Measurements from ENCODE around the gene ZMIZ1.

Gene ZMIZ1

DNA sequence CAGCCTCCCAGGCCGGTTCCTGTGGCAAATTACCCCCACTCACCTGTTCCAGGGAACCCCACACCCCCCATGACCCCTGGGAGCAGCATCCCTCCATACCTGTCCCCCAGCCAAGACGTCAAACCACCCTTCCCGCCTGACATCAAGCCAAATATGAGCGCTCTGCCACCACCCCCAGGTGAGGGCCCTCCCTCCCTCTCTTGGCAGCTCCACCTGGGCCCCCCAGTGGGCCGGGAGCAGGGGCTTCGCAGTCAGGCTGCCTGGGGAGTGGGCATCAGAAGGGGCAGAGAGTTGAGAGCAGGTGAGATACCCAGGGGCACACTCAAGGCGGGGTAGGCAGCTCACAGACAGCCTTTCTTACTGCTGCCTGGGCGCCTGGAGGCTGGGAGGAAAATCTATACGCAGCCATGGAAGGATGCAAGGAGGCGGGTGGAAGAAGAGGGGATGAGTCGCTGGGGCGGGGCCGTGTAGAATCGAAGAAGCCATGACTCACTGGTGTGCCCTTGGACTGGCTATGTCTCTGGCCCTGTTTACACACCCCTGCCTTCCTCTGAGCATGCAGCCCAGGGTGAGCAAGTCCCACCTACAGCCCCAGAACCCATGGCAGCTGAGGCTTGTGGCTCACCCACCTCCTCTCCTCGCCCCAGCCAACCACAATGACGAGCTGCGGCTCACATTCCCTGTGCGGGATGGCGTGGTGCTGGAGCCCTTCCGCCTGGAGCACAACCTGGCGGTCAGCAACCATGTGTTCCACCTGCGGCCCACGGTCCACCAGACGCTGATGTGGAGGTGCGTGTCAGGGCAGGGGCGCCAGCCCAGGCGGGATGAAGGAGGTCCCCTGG, 229.9 kb downstream of the ZMIZ1 start:
- peak; percentile 71 for DNase-seq

GRCh38 chr10:79299397-79300241, 230.9 kb downstream of the ZMIZ1 start:
- DNase-seq = no peak

- no peak for DNase-seq
These were observed 231.9 kb downstream of the ZMIZ1 start for GRCh38 chr10:79300711-79301110.

DNA sequence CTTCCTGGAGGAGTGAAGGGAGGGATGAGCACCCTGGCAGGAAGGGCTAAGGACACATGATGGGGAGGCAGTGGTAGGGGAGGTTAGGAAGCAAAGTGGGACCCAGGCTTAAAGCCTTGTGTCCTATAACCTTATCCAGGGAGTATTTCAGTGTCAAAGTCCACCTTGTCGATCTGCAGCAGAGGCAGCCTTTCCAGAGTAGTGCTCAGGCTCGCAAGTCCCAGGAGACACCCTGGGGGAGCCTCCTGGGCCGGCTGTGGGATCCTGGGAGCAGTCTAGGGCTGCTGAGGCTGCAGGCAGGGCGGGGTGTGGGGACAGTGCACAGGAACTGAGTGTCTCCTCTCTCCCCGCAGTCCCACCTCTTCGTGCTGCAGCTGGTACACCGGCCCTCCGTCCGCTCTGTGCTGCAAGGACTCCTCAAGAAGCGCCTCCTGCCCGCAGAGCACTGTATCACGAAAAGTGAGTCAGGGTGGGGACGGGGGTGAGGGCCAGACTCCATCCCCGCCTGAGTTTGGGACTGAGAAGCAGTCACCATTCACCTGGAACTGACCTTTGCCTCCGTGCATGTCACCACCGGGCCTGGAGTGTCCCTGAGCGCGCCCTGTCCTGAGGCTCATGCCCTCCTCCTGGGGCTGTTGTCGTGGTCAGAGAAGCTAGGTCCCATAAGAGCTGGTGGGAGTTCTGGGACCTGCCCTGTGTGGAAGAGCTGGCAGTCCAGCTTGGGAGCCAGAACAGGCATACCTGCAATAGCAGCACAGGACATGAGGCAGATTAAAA, 233.2 kb downstream of the ZMIZ1 start:
- DNase-seq = no peak

DNA sequence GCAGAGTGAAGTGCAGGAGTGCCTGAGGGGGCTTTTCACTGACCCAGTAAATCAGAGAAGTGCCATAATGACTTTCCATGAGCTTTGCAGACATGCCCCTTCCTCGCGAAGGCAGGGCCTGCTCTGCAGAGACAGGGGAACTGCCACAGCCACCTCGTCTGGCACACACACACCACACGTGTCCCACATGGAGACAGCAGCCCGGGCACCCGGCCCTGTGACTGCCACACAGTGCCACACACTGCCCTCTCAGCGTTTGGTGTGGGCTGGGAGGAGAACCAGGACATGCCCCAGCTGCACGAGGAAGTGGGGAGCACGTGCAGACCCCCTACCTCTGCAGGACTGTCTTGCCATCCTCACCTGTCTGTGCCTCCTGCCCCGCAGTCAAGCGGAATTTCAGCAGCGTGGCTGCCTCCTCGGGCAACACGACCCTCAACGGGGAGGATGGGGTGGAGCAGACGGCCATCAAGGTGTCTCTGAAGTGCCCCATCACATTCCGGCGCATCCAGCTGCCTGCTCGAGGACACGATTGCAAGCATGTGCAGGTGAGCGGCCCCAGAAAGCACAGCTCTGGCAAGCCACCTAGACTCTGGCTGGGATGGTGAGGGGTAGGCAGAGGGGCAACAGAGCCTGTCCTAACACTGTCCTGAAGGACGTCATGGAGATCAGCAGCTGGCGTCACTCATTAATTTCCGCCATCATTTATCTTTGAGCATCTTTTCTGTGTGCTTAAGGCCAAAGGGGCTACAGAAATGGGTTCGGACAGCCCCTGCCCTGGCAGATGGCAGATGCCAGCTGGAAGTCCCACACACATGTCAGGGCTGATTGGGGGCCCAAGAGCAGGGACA, 235.1 kb downstream of the ZMIZ1 start:
- DNase-seq = no peak

DNA sequence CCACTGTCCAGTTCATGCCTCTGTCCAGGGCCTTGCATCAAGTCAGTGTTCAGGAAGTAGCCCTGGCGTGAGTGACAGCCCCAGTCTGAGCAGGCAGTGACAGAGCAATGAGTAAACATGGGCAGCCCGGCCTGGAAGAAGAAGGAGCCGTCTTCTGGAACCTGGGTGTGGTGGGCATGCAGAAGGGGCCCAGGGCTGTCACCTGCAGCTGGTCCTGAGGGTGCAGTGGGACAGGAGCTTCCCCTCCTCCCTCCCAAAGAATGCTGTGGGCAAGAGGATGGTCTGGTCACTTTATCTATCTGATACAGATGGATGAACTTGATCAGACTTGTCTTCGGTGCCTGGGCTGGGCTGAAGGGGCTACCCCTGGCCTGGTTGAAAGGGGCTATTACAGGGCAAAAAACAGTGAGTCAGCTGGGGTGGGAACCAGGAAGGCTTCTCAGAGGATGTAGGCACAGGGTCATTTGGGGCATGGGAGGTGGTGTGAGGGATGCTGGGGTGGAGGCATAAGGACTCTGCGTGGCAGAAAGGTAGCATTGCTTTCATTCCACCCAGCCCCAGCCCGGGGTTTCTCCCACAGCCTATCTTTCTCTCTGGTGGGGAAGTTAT, 235.8 kb downstream of the ZMIZ1 start:
- no peak for DNase-seq

- DNase-seq = no peak
These were observed 236.7 kb downstream of the ZMIZ1 start for GRCh38 chr10:79305515-79305914.

GRCh38 chr10:79305988-79306387, 237.2 kb downstream of the ZMIZ1 start:
- no peak for DNase-seq

DNA sequence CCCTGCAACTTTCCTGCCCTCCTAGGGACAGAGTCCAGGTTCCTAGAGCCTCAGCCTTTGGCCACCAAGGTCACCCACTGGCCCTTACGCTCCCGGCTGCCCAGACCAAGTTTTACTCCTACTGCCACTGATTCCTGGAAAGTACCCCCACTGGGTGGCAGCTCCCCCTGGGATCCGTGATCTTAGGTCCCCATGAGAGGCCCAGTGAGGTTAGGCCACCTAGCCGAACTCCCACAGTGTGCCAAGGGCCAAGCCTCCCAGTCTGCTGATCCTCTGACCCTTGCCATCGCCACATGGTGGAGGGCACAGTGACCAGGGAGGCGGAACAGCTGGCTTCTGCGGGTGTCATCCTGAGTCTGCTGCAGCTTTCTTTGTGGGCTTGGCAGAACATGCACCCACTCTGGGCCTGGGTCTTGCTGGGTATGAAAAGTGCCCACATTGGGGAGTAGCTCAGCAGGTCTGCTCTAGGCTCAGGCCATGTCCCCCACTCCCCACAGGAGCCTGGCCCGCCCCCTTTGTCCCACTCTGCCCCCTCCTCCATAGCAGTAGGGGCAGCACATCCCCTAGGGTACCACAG, 238.0 kb downstream of the ZMIZ1 start:
- DNase-seq = no peak

DNA sequence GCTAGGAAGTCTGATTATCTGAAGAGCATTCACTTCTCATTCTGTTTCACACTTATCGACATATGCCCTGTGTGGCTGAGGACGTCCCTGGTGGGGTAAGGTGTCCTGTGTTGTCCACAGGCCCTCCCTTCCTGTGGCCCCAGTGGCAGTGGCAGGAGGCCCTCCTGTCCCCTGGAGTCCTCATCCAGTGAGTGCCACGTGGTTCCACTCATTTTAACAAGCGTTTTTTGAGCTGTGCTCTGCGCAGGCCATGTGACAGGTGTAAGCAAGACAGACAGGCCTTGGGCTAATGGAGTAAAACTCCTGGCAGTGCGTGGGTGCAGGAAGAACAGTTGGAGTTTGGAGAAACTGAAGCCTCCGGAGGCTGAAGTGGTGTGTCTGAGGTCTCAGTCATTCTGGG, 239.2 kb downstream of the ZMIZ1 start:
- DNase-seq = no peak

- DNase-seq = no peak
These were observed 240.4 kb downstream of the ZMIZ1 start for GRCh38 chr10:79308969-79309665.

DNA sequence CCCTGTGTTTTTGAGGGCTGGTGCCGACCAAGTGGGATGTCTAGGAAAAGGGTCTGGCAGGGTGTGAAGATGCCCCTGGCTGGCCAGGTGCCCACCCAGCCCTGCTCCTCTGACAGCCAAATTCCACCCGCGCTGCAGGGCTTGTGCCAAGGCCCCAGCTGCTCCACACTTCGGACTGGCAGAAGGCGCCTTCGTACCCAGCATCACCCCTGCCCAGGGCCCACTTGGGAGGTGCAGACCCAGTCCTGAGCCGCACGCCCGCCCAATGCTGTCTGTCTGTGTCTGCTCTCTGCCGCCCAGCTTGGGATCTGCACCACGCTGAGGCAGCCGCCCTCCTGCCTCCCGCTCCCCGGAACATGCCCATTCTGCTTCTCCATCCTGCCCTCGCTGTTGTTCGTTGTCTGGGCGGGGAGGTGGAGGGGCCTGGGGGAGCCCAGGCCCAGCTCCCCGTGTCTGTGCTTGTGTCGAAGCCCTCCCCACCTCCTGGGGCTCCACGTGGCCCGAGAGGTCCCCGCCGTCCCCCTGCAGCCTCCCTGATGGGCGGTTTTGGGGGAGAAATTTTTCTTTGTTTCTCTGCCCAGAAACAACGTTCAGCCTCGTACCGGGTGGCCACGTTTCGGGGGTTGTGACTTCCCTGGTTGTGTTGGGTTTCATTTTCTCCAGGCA, 241.6 kb downstream of the ZMIZ1 start:
- DNase-seq = no peak

DNA sequence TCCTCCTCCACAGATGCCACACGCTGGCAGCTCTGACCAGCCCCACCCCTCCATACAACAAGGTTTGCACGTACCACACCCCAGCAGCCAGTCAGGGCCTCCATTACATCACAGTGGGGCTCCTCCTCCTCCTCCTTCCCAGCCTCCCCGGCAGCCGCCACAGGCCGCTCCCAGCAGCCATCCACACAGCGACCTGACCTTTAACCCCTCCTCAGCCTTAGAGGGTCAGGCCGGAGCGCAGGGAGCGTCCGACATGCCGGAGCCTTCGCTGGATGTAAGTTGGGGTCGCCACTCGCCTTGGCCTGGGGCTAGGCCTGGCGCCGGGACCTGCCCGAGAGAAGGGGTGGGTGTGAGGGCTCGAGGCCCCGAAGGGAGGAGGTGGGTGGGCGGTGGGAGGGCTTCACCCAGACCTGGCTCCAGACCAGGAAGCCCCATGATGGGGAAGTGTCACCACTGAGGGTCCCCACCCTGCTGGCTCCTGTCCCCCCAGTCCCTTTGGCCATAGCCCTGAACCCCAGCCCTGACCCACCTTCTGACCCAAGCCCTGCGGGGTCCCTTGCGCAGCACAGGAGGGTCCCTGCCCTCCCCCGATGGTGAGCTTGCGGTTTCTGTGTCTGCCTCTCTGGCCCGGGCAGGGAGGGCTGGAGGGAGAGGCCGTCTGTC, 242.3 kb downstream of the ZMIZ1 start:
- no peak for DNase-seq

- no peak for DNase-seq
These were observed 243.0 kb downstream of the ZMIZ1 start for GRCh38 chr10:79311581-79312407.

DNA sequence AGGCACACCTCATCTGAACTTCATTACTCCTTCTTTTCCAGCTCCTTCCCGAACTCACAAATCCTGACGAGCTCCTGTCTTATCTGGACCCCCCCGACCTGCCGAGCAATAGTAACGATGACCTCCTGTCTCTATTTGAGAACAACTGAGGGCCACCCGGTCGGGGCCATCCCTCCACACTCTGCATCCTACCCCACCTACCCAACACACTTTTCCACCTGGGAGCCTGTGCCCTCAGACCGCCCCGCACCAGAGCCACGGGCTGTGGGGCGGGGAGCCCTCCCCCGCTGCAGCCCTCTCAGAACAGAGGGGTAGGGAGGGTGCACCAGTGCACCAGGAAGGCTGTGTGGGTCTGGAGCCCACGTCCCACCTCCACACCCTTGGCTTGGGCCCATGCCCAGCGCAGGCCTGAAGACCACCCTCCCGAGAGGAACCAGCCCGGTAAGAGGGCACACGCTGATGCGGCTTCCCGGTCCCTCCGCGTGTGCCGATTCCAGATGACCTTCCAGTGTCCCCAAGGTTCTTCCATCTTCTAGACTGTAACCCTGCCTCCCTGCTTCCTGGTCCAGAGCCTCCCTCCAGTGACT, 243.9 kb downstream of the ZMIZ1 start:
- no peak for DNase-seq

- DNase-seq = no peak
These were observed 244.6 kb downstream of the ZMIZ1 start for GRCh38 chr10:79313320-79313719.

- no peak for DNase-seq
These were observed 245.2 kb downstream of the ZMIZ1 start for GRCh38 chr10:79313911-79314439.
